Effector memory CD4-positive, alpha-beta T cell (primary cell): ENCODE data around the gene LGI4.
A peak's percentile ranks its signal among the peaks of the same experiment; 100 is the strongest.

Experiments used
- DNase-seq, 3 donors: peaks; one replicate each; pipeline ENCODE4 v3.0.0-alpha.2; 2020
- H3K27ac ChIP-seq: 2 replicates; pipeline ENCODE4 v1.7.0; 2013; ENCODE audit warnings: mild to moderate bottlenecking, low read length, moderate library complexity; ENCODE audit not compliant: insufficient read depth, poor library complexity, severe bottlenecking
- H3K27me3 ChIP-seq: replicated peaks from 2 replicates; pipeline ENCODE4 v1.7.0; 2013; ENCODE audit warnings: mild to moderate bottlenecking, low read length; ENCODE audit not compliant: insufficient read depth, control insufficient read depth, poor library complexity, severe bottlenecking
- H3K36me3 ChIP-seq: 2 replicates; pipeline ENCODE4 v1.7.0; 2013; ENCODE audit warnings: mild to moderate bottlenecking, low read length, moderate library complexity; ENCODE audit not compliant: control insufficient read depth, insufficient read depth
- H3K4me1 ChIP-seq: 2 replicates; pipeline ENCODE4 v1.7.0; 2013; ENCODE audit warnings: low read length, mild to moderate bottlenecking; ENCODE audit not compliant: control insufficient read depth, insufficient read depth, poor library complexity, severe bottlenecking
- H3K4me3 ChIP-seq: 2 replicates; pipeline ENCODE4 v1.7.0; 2013; ENCODE audit warnings: low read length, low read depth, mild to moderate bottlenecking; ENCODE audit not compliant: insufficient read depth, poor library complexity, severe bottlenecking
- H3K9me3 ChIP-seq: 2 replicates; pipeline ENCODE4 v1.7.0; 2013; ENCODE audit warnings: mild to moderate bottlenecking, low read length, moderate library complexity; ENCODE audit not compliant: control insufficient read depth

The LGI4 gene

GRCh38 chr19:35124098-35125060, 10.5 kb downstream of the LGI4 start:
- no peaks in the 10 kb centered on the region for H3K27me3 ChIP-seq
- peak overlapping the region; percentile 55 for H3K4me3 ChIP-seq
- peaks cover 5% of the 10 kb centered on the region for H3K4me1 ChIP-seq
- H3K27ac ChIP-seq: peak overlapping the region; percentile 30
- H3K9me3 ChIP-seq: no peaks in the 10 kb centered on the region
- peak; percentile 68 to 82 (median 70) for DNase-seq
- no peaks in the 10 kb centered on the region for H3K36me3 ChIP-seq

- peaks cover 5% of the 10 kb centered on the region for H3K4me1 ChIP-seq
These were observed 11.3 kb downstream of the LGI4 start for GRCh38 chr19:35123573-35123972.

DNA sequence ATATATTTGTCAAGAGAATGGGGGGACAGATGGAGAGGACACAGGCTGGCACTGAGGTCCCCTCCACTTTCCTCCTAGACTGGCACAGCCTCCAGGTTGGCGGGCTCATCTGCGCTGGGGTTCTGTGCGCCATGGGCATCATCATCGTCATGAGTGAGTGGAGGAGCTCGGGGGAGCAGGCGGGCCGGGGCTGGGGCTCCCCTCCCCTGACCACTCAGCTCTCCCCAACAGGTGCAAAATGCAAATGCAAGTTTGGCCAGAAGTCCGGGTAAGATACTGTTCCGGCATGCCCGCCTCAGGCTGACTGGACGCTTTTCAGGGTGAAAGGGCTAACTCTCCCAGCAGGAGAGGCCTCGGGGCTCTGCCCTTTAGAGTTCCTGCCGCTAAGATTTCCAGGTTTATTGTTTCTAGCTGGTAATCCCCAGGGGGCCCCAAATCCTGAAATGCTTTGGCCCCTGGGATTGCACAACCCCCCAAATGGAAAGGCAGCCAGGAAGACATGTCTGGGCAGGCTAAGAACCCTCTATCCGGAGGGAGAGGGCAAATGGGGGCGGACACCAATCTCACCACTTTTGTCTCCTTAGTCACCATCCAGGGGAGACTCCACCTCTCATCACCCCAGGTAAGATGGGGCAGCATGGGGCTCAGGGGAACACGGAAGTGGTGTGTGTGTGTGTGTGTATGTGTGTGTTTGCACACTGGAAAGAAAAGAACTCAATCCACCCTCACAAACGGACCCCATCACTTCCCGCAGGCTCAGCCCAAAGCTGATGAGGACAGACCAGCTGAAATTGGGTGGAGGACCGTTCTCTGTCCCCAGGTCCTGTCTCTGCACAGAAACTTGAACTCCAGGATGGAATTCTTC, 11.9 kb downstream of the LGI4 start:
- H3K27ac ChIP-seq: no peak overlapping the region
- H3K4me1 ChIP-seq: peaks cover 5% of the 10 kb centered on the region
- no peaks in the 10 kb centered on the region for H3K27me3 ChIP-seq
- H3K4me3 ChIP-seq: no peak overlapping the region
- no peak for DNase-seq
- H3K36me3 ChIP-seq: no peaks in the 10 kb centered on the region
- no peaks in the 10 kb centered on the region for H3K9me3 ChIP-seq

More at GRCh38 chr19:35123573-35123972, 11.3 kb downstream of the LGI4 start:
- Histone ChIP-seq H3K4me3 (no peak overlapping the region), H3K27ac (no peak overlapping the region), H3K27me3 (no peaks in the 10 kb centered on the region), H3K9me3 (no peaks in the 10 kb centered on the region), H3K36me3 (no peaks in the 10 kb centered on the region)
- DNase-seq: no peak

DNA sequence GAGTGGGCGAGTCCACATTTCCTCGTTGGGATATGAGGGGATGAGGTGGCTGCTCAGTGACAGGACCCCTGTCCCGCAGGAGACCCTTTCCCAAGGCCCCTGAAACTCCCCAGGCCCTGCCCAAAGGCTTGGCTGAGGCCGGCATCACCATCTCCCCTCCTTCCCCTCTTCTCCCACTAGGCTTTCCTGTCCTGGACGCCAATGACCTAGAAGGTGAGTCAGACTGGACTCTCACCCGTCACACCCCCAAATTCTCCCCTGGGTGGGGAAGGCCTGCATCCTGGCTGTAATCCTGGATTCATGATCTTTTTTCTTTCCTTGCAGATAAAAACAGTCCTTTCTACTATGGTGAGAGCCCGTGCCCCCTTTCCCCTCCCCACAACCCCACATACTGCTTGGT, 14.0 kb downstream of the LGI4 start:
- DNase-seq: no peak
- Histone ChIP-seq H3K36me3 (no peaks in the 10 kb centered on the region), H3K4me3 (no peak overlapping the region), H3K9me3 (no peaks in the 10 kb centered on the region), H3K4me1 (peaks cover 5% of the 10 kb centered on the region), H3K27ac (no peak overlapping the region), H3K27me3 (no peaks in the 10 kb centered on the region)

GRCh38 chr19:35120492-35120891, 14.4 kb downstream of the LGI4 start:
- Histone ChIP-seq H3K4me3 (no peak overlapping the region), H3K27me3 (no peaks in the 10 kb centered on the region), H3K36me3 (no peaks in the 10 kb centered on the region), H3K4me1 (peaks cover 5% of the 10 kb centered on the region), H3K9me3 (no peaks in the 10 kb centered on the region), H3K27ac (no peak overlapping the region)
- DNase-seq: no peak

GRCh38 chr19:35119578-35120155, 15.2 kb downstream of the LGI4 start:
- Histone ChIP-seq H3K4me3 (no peak overlapping the region), H3K4me1 (peaks cover 9% of the 10 kb centered on the region), H3K27ac (no peak overlapping the region), H3K27me3 (no peaks in the 10 kb centered on the region), H3K36me3 (no peaks in the 10 kb centered on the region), H3K9me3 (no peaks in the 10 kb centered on the region)
- DNase-seq: no peak

DNA sequence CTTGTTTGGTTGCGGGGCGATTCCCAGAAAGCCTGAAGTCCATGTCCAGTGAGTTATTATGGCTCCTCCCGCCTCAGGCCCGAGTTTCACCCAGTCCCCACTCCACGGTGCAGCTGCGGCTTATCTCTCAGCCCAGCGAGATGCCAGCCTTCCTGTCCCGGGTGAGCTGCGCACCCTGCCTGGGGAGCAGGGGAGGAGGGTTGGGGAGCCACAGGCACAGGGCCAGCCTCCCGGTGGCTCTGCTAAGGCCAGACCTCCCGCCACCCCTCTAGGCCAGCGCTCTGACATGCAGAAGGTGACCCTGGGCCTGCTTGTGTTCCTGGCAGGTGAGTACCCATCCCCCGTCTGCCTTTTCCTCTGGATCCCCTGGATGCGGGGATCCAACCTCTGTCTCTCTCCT, 15.8 kb downstream of the LGI4 start:
- Histone ChIP-seq H3K36me3 (no peaks in the 10 kb centered on the region), H3K27me3 (no peaks in the 10 kb centered on the region), H3K9me3 (no peaks in the 10 kb centered on the region), H3K4me3 (no peak overlapping the region), H3K27ac (no peak overlapping the region), H3K4me1 (peaks cover 11% of the 10 kb centered on the region)
- no peak for DNase-seq

- DNase-seq: no peak
These were observed 16.4 kb downstream of the LGI4 start for GRCh38 chr19:35118268-35119020.

GRCh38 chr19:35117799-35118198, 17.1 kb downstream of the LGI4 start:
- Histone ChIP-seq H3K4me1 (peaks cover 7% of the 10 kb centered on the region), H3K27me3 (peaks cover 3% of the 10 kb centered on the region), H3K4me3 (no peak overlapping the region), H3K36me3 (no peaks in the 10 kb centered on the region), H3K9me3 (no peaks in the 10 kb centered on the region), H3K27ac (no peak overlapping the region)
- DNase-seq: no peak

More at GRCh38 chr19:35118268-35119020, 16.4 kb downstream of the LGI4 start:
- Histone ChIP-seq H3K4me1 (peaks cover 7% of the 10 kb centered on the region), H3K36me3 (no peaks in the 10 kb centered on the region), H3K9me3 (no peaks in the 10 kb centered on the region), H3K27ac (no peak overlapping the region), H3K27me3 (peaks cover 3% of the 10 kb centered on the region), H3K4me3 (no peak overlapping the region)
